Astrocyte (in vitro differentiated cells and primary cell): ENCODE results near the gene CHCHD6. TPM values are rescaled to one million over a fixed set of nuclear protein-coding genes. Genes with fewer than 3 reads are reported as not detected.

Experiments
- DNase-seq: peaks from one replicate; pipeline ENCODE4 v3.0.0-alpha.2; 2010; ENCODE audit warnings: low read depth
- FAIRE-seq: peaks from 2 replicates; lab custom pipeline; 2011; peaks lifted over from hg19 to GRCh38; lab: Jason Lieb, UNC
- H2AFZ ChIP-seq: 2 replicates; pipeline ENCODE4 v1.6.0; 2012; ENCODE audit warnings: low read depth, low read length, inconsistent platforms
- H3K27ac ChIP-seq: 2 replicates; pipeline ENCODE4 v1.5.1; 2011; ENCODE audit warnings: low read depth, low read length, inconsistent platforms
- H3K27me3 ChIP-seq: 2 replicates; pipeline ENCODE4 v1.6.0; 2011; ENCODE audit warnings: low read length, inconsistent platforms; ENCODE audit not compliant: insufficient read depth
- H3K36me3 ChIP-seq: 2 replicates; pipeline ENCODE4 v1.5.1; 2011; ENCODE audit warnings: low read length, inconsistent platforms; ENCODE audit not compliant: insufficient read depth
- H3K4me1 ChIP-seq: 2 replicates; pipeline ENCODE4 v1.5.1; 2011; ENCODE audit warnings: low read length, inconsistent platforms; ENCODE audit not compliant: insufficient read depth
- H3K4me2 ChIP-seq: 2 replicates; pipeline ENCODE4 v1.6.0; 2012; ENCODE audit warnings: low read length, inconsistent platforms
- H3K4me3 ChIP-seq: 2 replicates; pipeline ENCODE4 v1.5.1; 2011; ENCODE audit warnings: low read depth, mild to moderate bottlenecking, low read length, inconsistent platforms; ENCODE audit not compliant: insufficient read depth
- H3K79me2 ChIP-seq: 2 replicates; pipeline ENCODE4 v1.6.0; 2012; ENCODE audit warnings: mild to moderate bottlenecking, low read length, inconsistent platforms; ENCODE audit not compliant: insufficient read depth
- H3K9ac ChIP-seq: 2 replicates; pipeline ENCODE4 v1.6.0; 2012; ENCODE audit warnings: mild to moderate bottlenecking, low read length, inconsistent platforms
- H3K9me3 ChIP-seq: 2 replicates; pipeline ENCODE4 v1.5.1; 2012; ENCODE audit warnings: low read depth, mild to moderate bottlenecking, low read length, inconsistent platforms; ENCODE audit not compliant: insufficient read depth
- H4K20me1 ChIP-seq: 2 replicates; pipeline ENCODE4 v1.6.0; 2012; ENCODE audit warnings: low read length, inconsistent platforms; ENCODE audit not compliant: insufficient read depth
- H3K27ac Mint-ChIP-seq: one replicate; pipeline ENCODE4 v1.8.0; 2021; ENCODE audit warnings: mild to moderate bottlenecking, mixed read lengths; ENCODE audit not compliant: unreplicated experiment
- H3K27me3 Mint-ChIP-seq: one replicate; pipeline ENCODE4 v1.8.0; 2021; ENCODE audit warnings: low read depth, mixed read lengths; ENCODE audit not compliant: unreplicated experiment
- H3K36me3 Mint-ChIP-seq: one replicate; pipeline ENCODE4 v1.8.0; 2021; ENCODE audit warnings: low read depth, mixed read lengths; ENCODE audit not compliant: unreplicated experiment
- H3K4me1 Mint-ChIP-seq: one replicate; pipeline ENCODE4 v1.8.0; 2021; ENCODE audit warnings: low read depth, mixed read lengths; ENCODE audit not compliant: unreplicated experiment
- H3K4me3 Mint-ChIP-seq: one replicate; pipeline ENCODE4 v1.8.0; 2021; ENCODE audit warnings: mild to moderate bottlenecking, moderate library complexity, mixed read lengths; ENCODE audit not compliant: unreplicated experiment
- H3K9me3 Mint-ChIP-seq: one replicate; pipeline ENCODE4 v1.8.0; 2021; ENCODE audit warnings: mild to moderate bottlenecking, mixed read lengths; ENCODE audit not compliant: unreplicated experiment
- CTCF ChIP-seq: IDR thresholded peaks from 2 replicates; pipeline ENCODE4 v1.5.1; 2011; ENCODE audit warnings: low read depth, mild to moderate bottlenecking, inconsistent platforms, low read length, moderate library complexity; ENCODE audit not compliant: insufficient read depth
- EZH2 ChIP-seq: IDR thresholded peaks from 2 replicates; pipeline ENCODE4 v1.6.1; 2012; ENCODE audit warnings: mild to moderate bottlenecking, low read length, inconsistent platforms; ENCODE audit not compliant: insufficient read depth
- total RNA-seq: library from RNA; stranded (reverse); gene quantifications from 2 replicates; pipeline ENCODE4 v1.2.1, GENCODE V29; 2021

Gene CHCHD6
- total RNA-seq, 1 donor from 2014 or later: 21.1 TPM

- no peak for DNase-seq
- TF ChIP-seq CTCF: no peak
- no peak for TF ChIP-seq EZH2
Measured at GRCh38 chr3:126957776-126958637, 254.0 kb downstream of the CHCHD6 start.

GRCh38 chr3:126958638-126959085, 254.6 kb downstream of the CHCHD6 start:
- Mint-ChIP-seq H3K9me3 (no peaks in the 10 kb centered on the region), H3K36me3 (peaks cover 12% of the 10 kb centered on the region), H3K4me3 (no peak overlapping the region), H3K27me3 (peaks cover 10% of the 10 kb centered on the region), H3K4me1 (peaks cover 4% of the 10 kb centered on the region), H3K27ac (no peak overlapping the region)
- Histone ChIP-seq H3K36me3 (no peaks in the 10 kb centered on the region), H2AFZ (no peak overlapping the region), H3K27me3 (no peaks in the 10 kb centered on the region), H3K4me3 (no peak overlapping the region), H4K20me1 (no peaks in the 10 kb centered on the region), H3K79me2 (no peaks in the 10 kb centered on the region), H3K4me2 (no peak overlapping the region), H3K9ac (no peak overlapping the region), H3K9me3 (no peaks in the 10 kb centered on the region), H3K27ac (no peak overlapping the region), H3K4me1 (peaks cover 10% of the 10 kb centered on the region)
- no peak for DNase-seq
- no peak for FAIRE-seq
- TF ChIP-seq CTCF: no peak
- TF ChIP-seq EZH2: no peak

More at GRCh38 chr3:126957776-126958637, 254.0 kb downstream of the CHCHD6 start:
- Histone ChIP-seq H3K9me3 (no peaks in the 10 kb centered on the region), H3K4me1 (peaks cover 10% of the 10 kb centered on the region), H3K4me3 (no peak overlapping the region), H2AFZ (no peak overlapping the region), H3K27ac (no peak overlapping the region), H3K4me2 (no peak overlapping the region), H4K20me1 (no peaks in the 10 kb centered on the region), H3K36me3 (no peaks in the 10 kb centered on the region), H3K9ac (no peak overlapping the region), H3K27me3 (no peaks in the 10 kb centered on the region), H3K79me2 (no peaks in the 10 kb centered on the region)
- no peak for FAIRE-seq
- Mint-ChIP-seq H3K27me3 (peaks cover 10% of the 10 kb centered on the region), H3K4me3 (peak overlapping the region; percentile 67), H3K36me3 (peaks cover 15% of the 10 kb centered on the region), H3K4me1 (peaks cover 4% of the 10 kb centered on the region), H3K9me3 (no peaks in the 10 kb centered on the region), H3K27ac (no peak overlapping the region)
